HG03558 (cell line): ENCODE measurements around the gene KCTD3.
A peak's percentile ranks its signal among the peaks of the same experiment; 100 is the strongest.

Experiments used
- ATAC-seq: cut with Tn5 transposase; IDR thresholded peaks from one replicate; pipeline ENCODE4 v1.9.1; 2021; ENCODE audit warnings: moderate number of reproducible peaks; ENCODE audit not compliant: unreplicated experiment; ENCODE audit errors: extremely low read depth

KCTD3 gene

GRCh38 chr1:215566556-215567490, at the start of gene KCTD3:
KCTD3 (plus strand) TSS chr1:215567304; CDS start chr1:215567686, 382 bp downstream.
- ATAC-seq = peak; percentile 49

GRCh38 chr1:215517441-215517891, 49.6 kb upstream of the KCTD3 start:
- no peak for ATAC-seq

DNA sequence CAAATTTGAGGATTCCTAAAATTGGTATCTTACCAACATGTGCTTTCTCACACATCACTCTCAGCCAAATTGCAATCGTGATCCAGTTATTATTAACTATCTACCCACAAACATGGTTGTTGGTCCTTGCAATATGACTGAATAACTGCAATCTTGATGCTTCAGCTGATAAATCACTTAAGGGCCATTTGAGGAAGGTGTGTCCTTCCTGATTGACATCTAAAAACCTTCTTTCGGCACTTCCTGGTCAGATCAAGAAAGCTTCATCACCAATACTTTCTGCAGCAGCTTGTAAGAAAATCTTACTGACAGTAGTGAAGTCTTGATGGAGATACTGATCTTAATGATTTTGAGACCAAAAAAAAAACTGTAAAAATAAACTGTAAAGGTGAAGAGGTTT, 48.5 kb upstream of the KCTD3 start:
- ATAC-seq = no peak

- no peak for ATAC-seq
These were observed 45.8 kb upstream of the KCTD3 start for GRCh38 chr1:215521279-215521678.

DNA sequence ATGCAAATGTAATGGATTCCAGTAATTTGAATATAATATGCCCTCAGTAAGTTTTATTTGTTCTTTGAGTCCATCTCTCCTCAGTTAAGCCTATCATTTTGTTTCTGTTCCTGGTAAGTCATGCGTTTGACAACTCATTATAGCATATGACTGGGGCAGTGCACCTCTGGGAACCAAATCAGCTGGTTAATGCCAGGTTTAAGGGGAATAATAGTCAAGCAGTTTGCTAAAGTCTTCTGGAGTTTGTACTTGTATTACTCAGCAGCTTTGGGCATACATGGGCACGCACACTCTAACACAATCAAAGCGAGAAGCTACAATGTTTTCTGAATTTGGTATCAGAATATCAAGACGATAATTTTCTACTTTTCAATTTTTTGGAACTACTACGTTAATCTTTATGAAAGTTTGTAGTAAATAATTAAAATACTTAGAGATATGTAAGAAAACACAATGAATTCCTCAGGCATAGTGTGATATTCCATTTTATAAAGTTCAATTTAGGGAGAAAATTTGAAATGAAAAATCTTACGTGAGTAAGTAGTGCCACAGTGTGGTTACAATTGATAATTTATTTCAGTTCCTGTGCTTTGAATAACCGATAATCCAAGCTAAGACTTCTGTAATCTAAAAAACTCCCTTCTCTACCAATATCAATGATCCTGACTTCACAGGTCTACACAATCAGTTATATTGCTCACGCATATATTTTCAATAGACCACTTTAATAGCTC, 43.8 kb upstream of the KCTD3 start:
- no peak for ATAC-seq

DNA sequence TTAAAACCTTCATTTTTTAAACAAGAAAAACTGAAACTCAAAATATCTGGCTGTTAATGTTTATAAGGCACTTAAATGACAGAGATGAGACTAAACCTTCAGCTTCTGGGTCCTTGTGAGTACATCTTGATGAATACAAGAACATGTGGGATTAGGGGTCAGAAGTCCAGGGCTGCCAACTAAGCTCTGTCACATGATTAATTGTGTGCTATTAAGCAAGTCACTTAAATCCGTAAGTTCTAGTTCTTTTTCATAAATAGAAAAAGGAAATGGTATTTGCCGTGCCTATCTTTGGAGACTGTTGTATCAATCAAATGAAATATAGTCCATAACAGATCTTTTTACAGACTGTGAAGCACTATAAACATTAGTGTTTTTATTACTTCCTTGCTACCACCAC, 43.2 kb upstream of the KCTD3 start:
- ATAC-seq = no peak

DNA sequence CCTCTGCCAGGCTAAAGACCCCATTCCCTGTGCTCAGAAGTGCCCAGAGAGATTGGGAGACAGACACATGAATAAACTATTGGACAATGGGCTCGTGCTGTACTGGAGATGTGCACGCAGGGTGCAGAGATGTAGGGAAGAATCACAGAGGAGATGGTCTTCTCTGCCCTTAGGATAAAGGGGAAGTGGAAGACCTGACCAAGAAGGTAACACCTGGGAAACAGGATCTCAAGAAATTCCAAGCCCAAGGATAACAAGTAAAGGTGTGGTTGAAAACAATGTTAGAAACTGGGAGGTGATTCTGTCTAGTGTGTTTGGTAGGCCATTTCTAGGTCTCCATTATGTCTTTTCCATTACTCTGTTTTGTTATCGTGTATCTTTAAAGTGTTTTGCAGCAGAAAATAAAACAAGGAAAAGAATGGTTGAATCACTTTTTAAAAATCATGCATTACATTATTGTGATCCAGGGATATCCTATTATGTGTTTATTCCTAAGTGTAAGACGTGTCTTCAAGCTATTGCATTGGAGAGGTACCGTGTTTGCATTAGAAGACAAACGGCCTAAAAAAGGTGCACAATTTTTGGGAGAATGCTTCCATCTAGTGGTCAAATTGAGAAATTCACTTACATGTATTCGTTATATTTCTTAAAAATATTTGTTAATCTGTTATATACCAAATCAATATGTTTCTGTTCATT, 40.8 kb upstream of the KCTD3 start:
- no peak for ATAC-seq

DNA sequence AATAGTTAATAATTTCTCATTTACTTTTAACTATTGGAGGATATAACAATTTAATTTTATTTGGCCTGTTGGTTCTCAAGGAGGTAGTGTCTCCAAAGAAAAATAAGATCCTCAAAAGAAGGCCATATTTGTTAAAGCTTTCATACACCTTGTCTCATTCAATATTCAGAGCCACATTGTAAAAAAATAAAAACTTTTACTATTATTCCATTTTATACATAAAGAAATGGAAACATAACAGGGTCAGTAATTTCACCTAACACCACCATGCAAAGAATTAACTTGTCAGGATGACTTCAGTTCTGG, 40.3 kb upstream of the KCTD3 start:
- ATAC-seq = no peak

DNA sequence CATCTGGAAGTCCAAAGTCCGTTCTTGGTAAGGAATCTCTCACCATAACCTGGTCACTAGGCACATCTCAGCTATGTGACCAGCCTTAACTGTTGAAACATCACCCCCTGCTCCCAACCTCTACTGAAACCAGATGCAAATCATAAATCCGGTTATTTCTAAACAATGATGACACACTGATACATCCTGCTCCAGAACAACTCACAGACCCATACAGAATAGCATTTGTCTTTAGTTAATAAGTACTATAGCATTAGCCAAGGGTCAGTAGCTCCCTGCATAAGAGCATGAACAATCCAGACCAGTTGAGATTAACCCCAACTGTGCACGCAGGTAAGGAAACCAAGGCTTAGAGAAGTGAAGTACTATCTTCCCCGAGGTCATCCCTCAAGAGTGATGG, 38.0 kb upstream of the KCTD3 start:
- no peak for ATAC-seq

GRCh38 chr1:215529571-215529970, 37.5 kb upstream of the KCTD3 start:
- no peak for ATAC-seq

- ATAC-seq = no peak
These were observed 36.6 kb upstream of the KCTD3 start for GRCh38 chr1:215530401-215530984.

DNA sequence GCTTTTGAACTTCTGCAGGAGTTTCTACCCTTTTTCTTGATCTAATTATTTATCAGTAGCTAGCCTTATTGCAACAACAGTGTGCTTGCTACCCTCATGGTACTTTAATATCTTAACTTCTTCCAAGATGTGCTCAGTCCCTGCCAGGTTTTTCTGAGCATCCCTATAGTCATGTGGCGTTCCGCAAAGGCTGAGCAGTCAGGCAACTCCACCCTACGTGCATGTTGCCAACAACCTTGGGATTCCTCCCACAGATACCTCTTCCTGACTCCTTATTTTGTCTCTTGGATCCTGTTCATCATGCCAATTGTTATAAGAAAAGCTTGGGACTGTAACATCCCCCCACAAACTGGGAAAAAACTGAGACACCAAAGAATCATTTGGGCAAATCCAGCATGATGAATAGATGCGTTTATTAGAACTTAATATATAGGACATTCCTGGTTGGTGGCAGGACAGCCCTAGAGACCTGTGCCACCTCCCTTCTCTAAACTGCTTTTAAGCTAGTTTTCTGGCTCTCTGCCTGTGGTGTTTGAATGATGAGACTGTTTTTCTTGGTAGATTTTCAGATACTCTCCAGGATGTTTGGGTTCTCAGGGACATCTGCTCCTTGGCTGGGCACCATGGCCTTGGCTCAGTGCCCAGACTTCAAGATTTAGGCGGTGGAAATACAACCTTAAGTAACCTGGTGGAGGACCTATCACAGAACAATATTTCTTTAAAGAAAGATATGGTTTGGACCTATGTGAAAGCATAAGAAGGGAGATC, 27.1 kb upstream of the KCTD3 start:
- no peak for ATAC-seq

GRCh38 chr1:215542301-215542700, 24.8 kb upstream of the KCTD3 start:
- no peak for ATAC-seq

DNA sequence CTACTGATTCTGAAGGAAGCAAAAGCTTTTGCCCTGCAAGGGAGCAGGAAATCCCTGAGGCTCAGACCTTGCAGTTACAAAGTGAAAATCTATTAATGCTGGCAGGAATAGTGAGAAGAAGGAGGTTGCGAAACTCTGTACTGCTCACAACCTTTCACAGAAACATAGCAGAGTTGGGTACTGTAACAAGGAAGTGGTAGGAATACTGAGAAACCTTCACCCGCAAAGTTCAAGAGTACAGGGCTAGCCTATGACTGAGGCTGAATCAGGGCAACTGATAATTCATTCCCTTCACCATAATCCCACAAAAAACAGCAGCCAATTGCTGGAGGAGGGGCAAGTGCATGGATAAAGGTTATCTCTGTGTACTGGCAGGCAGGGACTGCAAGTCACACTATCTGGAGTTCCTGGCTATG, 23.9 kb upstream of the KCTD3 start:
- peak; percentile 86 for ATAC-seq

DNA sequence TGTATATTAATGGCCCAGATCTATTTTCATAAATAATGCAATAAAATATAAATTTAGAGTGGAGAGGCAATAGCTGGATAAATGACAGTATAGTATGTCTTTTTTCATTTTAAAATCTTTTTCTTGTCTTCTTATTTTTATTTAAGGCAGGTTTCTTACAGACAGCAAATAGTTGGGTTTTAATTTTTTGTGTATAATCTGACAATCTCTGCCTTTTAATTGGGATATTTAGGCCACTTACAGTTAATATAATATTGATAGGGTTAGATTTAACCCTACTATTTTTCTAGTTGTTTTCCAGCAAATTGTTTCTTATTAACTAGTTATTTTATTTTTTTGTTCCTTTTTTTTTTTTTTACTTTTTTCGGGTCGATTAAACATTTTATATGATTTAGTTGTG, 23.3 kb upstream of the KCTD3 start:
- ATAC-seq = no peak

DNA sequence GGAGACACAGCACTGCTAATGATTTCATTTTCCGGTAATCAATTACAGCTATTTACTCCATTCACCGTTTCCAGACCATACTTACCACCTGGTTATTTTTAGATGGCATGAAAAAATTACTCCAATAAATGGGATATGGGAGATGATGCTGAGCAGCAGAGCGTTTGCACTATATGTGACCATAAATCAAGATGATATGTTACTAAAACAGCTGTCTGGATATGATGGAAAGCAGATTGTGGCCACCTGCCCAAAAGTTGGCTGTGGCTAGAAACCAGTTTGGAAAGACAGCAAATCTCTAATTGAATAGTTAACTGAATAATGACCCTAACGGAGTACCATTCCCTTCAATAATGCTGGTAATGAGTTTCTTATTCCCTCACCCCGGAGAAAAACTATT, 22.5 kb upstream of the KCTD3 start:
- ATAC-seq = no peak

GRCh38 chr1:215545096-215545495, 22.0 kb upstream of the KCTD3 start:
- ATAC-seq = no peak

DNA sequence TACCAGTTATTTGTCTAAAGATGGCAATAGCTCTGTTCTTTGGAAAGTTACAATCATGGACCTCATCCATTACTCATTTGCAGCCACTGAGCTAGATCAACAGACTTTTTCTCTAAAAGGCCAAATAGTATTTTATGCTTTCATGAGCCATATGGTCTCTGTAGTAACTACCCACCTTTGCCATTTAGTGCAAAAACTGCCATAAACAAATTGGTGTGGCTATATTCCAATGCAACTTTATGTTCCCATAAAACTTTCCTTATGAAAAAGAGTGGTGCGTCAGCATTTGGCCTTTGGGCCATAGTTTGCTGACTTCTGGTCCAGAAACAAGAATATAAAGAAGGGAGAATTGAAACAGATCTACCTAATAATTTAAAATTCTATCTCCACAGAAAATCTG, 20.1 kb upstream of the KCTD3 start:
- ATAC-seq = no peak

- ATAC-seq = no peak
These were observed 15.3 kb upstream of the KCTD3 start for GRCh38 chr1:215551806-215552205.

GRCh38 chr1:215554865-215555264, 12.2 kb upstream of the KCTD3 start:
- no peak for ATAC-seq
